GM19372 (cell line): ENCODE measurements around the gene GAS2.
A peak's percentile ranks its signal among the peaks of the same experiment; 100 is the strongest.

Experiments used
- ATAC-seq: cut with Tn5 transposase; IDR thresholded peaks from one replicate; pipeline ENCODE4 v1.9.1; 2021; ENCODE audit warnings: mild to moderate bottlenecking, low read depth, moderate library complexity; ENCODE audit not compliant: unreplicated experiment

The GAS2 gene

GRCh38 chr11:22780952-22781593, 114.7 kb downstream of the GAS2 start:
- peak; percentile 95 for ATAC-seq

GRCh38 chr11:22785251-22785650, 118.8 kb downstream of the GAS2 start:
- no peak for ATAC-seq

DNA sequence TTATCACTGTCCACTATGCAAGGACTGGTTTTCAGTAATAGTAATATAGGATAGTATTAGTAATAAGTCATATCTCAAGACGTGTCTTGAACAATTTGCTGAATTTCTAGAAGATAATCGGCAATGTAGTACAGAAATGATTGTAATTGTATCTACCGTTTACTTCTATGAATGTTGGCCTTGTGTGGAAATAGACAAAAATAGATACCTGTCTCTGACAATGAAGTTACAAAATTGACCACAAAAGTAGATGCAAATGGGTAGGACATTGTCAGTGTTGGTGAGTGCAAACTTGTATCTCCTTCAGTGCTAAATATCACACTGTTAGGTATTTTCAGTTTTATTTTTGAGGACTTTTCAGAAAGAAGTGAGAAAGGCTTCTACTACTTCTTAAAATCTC, 120.1 kb downstream of the GAS2 start:
- peak; percentile 81 for ATAC-seq

GRCh38 chr11:22787055-22787454, 120.6 kb downstream of the GAS2 start:
- ATAC-seq = no peak

DNA sequence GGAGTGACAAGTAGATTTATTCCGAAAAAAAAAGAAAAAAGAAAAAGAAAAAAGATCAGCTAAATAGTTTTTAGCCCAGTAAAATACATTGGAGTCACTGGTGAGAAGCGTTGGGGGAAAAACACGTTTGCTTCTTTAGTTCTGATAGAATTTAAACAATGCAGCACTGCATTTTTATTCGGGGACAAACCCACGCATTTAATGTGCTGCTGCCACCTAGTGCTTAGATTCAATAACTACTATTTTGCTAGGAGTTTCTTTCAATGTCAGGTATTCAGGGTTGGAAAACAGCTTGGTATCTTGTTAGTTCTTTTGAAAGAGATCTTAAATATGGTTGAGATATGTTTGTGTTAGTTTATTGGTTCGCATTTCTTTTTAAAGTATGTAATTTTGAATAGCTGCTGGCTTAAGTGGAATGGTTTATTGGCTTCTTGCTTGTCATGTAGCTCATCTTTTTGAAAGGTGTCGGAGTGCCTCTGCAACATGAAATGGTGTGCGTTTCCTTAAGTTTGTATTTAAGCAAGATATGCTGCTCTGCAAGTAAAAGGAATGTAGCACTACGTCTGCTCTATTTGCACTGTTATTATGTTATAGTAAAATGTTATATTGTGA, 121.2 kb downstream of the GAS2 start:
- peak; percentile 33 for ATAC-seq

GRCh38 chr11:22792497-22792896, 126.1 kb downstream of the GAS2 start:
- peak; percentile 48 for ATAC-seq

- ATAC-seq = no peak
Observed at GRCh38 chr11:22795914-22796313, 129.5 kb downstream of the GAS2 start.

- ATAC-seq = no peak
Observed at GRCh38 chr11:22797047-22797446, 130.6 kb downstream of the GAS2 start.

DNA sequence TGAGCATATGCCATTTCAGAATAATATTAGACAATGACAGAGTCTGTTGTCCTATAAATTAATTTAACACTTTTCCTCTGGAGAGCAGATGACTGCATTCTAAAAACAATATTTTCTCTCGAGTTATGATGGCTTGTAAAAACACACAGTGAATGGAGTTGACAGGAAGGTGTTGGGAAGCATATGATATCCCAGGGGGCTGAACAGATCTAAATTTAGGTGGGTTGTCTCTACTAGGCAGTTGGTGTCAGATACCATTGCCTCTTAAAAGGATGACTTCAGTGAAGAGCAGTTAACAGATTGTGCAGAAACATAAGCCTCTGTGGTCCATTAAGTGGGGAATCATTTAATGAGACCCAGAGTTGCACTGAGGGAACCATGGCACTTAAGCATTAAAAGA, 132.5 kb downstream of the GAS2 start:
- ATAC-seq = no peak

DNA sequence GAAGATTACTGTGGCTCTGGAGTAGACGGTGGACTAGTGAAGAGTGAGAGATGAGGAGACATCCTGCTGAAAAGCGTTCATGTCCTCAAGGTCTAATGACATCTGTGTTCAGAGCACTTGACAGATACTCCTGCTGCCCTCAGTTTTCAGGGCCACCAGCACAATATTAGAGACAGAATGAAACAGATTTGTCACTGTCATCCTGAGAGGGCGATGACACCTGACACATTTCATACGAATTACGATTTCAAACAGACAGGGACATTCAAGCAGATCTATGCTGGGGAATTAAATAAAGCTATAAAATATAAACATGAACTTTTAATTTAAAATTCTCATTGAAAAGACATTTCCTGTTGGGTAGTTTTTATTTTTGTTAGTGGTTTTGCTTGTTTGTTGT, 134.1 kb downstream of the GAS2 start:
- no peak for ATAC-seq

GRCh38 chr11:22802861-22803260, 136.4 kb downstream of the GAS2 start:
- ATAC-seq = no peak

DNA sequence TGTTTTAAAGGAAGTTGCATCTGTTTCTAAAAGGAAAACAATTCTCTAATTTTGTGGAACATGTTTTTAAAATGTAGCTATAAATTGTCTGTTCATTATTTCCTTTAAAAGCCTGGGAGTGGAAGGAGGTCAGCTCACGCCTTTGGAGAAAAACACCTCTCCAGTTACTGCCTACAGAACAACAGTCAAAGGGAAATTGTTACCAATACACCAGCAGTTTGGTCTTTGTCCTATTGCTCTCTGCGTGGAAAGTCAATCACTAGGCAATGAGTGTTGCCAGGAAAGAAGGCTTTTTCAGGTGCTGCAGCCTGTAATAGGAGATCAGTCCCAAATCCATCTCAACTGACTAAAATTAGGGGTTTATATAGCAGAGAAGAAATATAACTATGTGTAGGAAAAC, 141.0 kb downstream of the GAS2 start:
- ATAC-seq = no peak

- ATAC-seq = peak; percentile 86
Observed at GRCh38 chr11:22807855-22808570, 141.6 kb downstream of the GAS2 start.

GRCh38 chr11:22808571-22809197, 142.3 kb downstream of the GAS2 start:
- peak; percentile 20 for ATAC-seq

GRCh38 chr11:22809893-22810292, 143.5 kb downstream of the GAS2 start:
- ATAC-seq = no peak

DNA sequence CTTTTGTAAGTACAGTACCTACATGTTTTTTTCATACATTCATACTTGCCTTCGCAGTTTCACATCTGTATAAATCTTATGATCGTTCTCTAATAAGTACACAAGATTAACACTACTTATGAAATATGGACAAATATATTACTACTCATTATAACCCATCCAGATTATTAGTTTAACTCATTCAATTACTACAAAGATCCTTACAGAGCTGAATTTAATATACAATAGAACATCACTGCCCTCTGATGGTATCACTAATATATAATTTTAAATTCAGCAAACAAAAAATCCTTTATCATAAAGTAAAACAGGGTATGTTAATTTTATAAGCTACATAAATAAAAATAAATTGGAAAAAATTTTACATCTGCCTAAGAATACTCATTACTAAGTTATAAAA, 155.8 kb downstream of the GAS2 start:
- ATAC-seq = no peak

DNA sequence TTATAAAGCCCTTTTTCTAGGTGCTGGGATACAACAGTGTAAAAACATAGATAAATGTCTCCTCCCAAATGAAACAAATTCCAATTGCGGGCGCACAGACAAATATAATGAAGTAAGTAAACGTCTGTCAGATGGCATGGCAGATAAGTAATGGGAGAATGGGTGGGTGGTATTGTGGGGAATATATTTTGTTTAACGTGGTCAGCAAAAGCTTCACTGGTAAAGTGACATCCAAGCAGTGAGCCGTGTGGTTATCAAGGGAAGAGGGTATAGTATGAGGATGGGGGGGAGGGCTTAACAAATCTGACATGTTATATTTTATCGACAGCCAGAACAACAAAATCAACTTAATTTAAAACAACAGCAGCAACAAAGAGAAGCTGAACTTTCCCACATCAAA, 162.0 kb downstream of the GAS2 start:
- no peak for ATAC-seq

DNA sequence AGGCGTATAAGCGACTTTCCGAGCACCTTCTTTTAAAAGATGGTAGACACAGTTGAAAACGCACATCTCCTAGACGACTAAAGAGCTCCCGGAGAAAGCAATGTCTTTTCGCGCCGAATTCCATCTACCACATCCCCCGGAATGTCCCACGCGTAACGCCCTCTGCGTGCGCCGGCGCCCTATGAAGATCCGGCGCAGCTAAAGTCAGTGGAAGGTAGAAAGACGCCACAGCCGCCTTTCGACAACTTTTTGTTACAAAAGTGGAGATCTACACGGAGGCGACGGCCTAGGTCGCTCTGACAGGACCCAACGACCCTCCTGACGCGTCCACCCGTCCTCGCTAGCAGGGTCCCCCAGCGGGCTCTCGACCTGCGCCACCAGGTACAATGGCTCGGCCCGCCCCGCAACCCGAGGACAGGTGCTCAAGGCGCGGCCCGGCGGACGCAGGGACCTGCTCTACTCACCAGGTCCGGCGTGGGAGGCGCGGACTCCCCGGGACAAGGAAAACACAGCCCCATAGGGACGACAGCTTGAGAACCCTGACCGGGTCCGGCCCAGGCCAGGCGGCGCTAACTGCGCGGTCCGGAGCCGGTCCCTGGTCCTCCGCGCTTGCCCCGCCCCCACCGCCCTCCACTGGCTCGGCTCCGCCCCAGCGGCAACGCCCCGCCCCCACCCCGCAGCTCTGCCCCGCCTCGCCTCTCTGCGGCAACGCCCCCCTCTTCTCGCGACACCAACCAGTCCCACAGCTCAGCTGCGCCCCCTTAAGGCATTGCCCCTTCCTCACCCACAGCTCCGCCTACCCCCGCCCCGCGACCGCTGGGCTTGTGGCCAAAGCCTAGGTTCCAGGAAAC, 163.0 kb downstream of the GAS2 start, which contains the start of gene SVIP:
Gene SVIP (minus strand): TSS at position 571 of the 851 bp plus-strand sequence. CDS start 53 bp downstream, at position 518.
- peak; percentile 86 for ATAC-seq

DNA sequence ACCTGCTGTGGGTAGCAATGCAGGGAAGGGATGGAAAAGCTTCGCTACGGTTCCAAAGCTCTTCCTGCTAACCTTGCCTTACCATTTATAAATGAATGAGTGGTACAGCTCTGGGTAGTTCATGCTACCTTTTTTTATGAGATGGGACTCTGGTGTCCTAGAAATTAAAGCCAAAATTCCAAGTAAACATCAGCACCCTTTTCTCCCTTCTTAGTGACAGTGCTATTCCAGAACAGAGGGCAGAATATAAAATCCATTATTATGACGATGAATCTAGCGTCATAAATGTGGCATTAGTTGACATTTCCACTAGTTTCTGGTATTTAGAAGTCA, 163.6 kb downstream of the GAS2 start:
- ATAC-seq = no peak

GRCh38 chr11:22832315-22833015, 166.1 kb downstream of the GAS2 start:
- ATAC-seq = no peak
